ENCODE measurements around the gene FBLN1. TPM values are rescaled to one million over a fixed set of nuclear protein-coding genes. Genes with fewer than 3 reads are reported as not detected.

Gene FBLN1
- polyA plus RNA-seq, 1 donor from 2014 or later, result 3.4 TPM

DNA sequence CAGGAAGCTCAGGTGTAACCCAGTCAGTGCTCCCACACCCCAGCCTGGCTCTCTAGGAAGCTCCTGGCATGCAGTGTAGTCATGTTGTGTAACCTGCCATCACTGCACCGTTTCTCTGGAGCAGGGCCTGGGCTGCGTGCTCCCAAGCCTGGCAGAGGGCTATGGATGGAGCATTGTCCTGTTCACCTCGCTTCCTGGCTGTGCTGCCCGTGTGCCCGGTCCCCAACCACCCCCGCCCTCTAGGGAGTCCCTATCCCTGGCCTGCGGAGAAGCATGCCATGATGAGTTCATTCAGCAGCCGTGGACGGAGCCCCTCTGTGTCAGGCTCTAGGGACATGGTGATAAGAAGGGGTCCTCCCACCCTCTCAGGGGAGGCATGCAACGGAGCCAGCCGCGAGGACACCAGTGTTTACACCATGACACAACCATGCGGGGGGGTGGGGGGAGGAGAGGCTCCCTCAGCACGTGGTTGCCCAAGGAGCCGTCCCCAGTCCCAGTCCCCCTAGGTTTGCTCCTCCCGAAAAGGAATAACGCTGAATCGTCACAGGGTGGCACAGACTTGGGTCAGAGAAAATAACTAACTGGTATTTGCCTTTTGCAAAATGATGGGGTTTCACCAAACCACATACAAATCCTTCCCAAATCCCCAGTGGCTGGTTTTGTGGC lies 73.1 kb downstream of the FBLN1 start:
- no peak for TF ChIP-seq SMC3 (conservative IDR thresholded peaks at IDR 0.05; ENCODE audit: poor library complexity)
- no peaks in the 10 kb centered on the region for H3K36me3 ChIP-seq (ENCODE audit: insufficient read depth, low read length)

DNA sequence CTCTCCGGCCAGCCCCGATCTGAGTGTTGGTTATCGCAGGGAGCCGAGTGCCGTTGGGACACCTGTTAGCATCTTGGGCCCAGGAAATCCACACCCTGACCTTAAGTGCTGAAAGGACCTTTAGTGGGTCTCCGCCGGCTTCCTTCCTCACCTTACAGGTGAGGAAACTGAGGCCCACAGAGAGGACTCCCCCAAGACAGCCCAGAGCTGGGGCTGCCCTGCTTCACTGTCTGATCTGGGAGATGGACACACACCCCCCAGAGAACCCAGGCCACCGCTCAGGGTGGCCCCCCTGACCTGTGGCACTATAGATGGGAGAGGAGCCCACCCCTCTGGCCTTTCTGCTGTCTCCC lies 73.6 kb downstream of the FBLN1 start:
- no peak overlapping the region for H3K9ac ChIP-seq (ENCODE audit: low read length)
- H3F3A ChIP-seq (ENCODE audit: insufficient read depth, low read length, poor library complexity, severe bottlenecking), result no peaks in the 10 kb centered on the region
- H3K27ac ChIP-seq (ENCODE audit: low read length), result no peak overlapping the region
- H3K79me2 ChIP-seq (replicated peaks; ENCODE audit: insufficient read depth, low read length), result no peaks in the 10 kb centered on the region
- H4K20me1 ChIP-seq (ENCODE audit: insufficient read depth), result no peaks in the 10 kb centered on the region
- TF ChIP-seq, protein P1, sequence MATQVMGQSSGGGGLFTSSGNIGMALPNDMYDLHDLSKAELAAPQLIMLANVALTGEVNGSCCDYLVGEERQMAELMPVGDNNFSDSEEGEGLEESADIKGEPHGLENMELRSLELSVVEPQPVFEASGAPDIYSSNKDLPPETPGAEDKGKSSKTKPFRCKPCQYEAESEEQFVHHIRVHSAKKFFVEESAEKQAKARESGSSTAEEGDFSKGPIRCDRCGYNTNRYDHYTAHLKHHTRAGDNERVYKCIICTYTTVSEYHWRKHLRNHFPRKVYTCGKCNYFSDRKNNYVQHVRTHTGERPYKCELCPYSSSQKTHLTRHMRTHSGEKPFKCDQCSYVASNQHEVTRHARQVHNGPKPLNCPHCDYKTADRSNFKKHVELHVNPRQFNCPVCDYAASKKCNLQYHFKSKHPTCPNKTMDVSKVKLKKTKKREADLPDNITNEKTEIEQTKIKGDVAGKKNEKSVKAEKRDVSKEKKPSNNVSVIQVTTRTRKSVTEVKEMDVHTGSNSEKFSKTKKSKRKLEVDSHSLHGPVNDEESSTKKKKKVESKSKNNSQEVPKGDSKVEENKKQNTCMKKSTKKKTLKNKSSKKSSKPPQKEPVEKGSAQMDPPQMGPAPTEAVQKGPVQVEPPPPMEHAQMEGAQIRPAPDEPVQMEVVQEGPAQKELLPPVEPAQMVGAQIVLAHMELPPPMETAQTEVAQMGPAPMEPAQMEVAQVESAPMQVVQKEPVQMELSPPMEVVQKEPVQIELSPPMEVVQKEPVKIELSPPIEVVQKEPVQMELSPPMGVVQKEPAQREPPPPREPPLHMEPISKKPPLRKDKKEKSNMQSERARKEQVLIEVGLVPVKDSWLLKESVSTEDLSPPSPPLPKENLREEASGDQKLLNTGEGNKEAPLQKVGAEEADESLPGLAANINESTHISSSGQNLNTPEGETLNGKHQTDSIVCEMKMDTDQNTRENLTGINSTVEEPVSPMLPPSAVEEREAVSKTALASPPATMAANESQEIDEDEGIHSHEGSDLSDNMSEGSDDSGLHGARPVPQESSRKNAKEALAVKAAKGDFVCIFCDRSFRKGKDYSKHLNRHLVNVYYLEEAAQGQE (IDR thresholded peaks at IDR 0.05; ENCODE audit: borderline replicate concordance), result no peak
- TF ChIP-seq, protein P2, sequence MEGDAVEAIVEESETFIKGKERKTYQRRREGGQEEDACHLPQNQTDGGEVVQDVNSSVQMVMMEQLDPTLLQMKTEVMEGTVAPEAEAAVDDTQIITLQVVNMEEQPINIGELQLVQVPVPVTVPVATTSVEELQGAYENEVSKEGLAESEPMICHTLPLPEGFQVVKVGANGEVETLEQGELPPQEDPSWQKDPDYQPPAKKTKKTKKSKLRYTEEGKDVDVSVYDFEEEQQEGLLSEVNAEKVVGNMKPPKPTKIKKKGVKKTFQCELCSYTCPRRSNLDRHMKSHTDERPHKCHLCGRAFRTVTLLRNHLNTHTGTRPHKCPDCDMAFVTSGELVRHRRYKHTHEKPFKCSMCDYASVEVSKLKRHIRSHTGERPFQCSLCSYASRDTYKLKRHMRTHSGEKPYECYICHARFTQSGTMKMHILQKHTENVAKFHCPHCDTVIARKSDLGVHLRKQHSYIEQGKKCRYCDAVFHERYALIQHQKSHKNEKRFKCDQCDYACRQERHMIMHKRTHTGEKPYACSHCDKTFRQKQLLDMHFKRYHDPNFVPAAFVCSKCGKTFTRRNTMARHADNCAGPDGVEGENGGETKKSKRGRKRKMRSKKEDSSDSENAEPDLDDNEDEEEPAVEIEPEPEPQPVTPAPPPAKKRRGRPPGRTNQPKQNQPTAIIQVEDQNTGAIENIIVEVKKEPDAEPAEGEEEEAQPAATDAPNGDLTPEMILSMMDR (IDR thresholded peaks at IDR 0.05; ENCODE audit: poor library complexity, severe bottlenecking), result no peak
- TF ChIP-seq MXI1 (conservative IDR thresholded peaks at IDR 0.05; ENCODE audit: poor library complexity, severe bottlenecking) (no peak), EZH2 (IDR thresholded peaks at IDR 0.05; ENCODE audit: borderline replicate concordance, insufficient read depth, low read length, poor library complexity, severe bottlenecking) (no peak)
- no peaks in the 10 kb centered on the region for H3K9me3 ChIP-seq (ENCODE audit: low read length)
- H3K27me3 ChIP-seq (ENCODE audit: insufficient read depth, low read depth, low read length), result no peaks in the 10 kb centered on the region
- H3K4me2 ChIP-seq (ENCODE audit: low read length), result no peak overlapping the region
- no peaks in the 10 kb centered on the region for H3K36me3 ChIP-seq (ENCODE audit: insufficient read depth, low read length)
- H2AFZ ChIP-seq (ENCODE audit: low read depth, low read length), result no peak overlapping the region
- H3K9me2 ChIP-seq (ENCODE audit: insufficient read depth, low read length), result no peaks in the 10 kb centered on the region
- H3K4me3 ChIP-seq (ENCODE audit: low read length), result no peak overlapping the region

More for the DNA sequence above, 73.1 kb downstream of the FBLN1 start:
- Histone ChIP-seq H3K27me3 (ENCODE audit: insufficient read depth, low read depth, low read length) (no peaks in the 10 kb centered on the region), H4K20me1 (ENCODE audit: insufficient read depth) (no peaks in the 10 kb centered on the region), H3K9me3 (ENCODE audit: low read length) (no peaks in the 10 kb centered on the region), H3K27ac (ENCODE audit: low read length) (no peak overlapping the region), H3K4me3 (ENCODE audit: low read length) (no peak overlapping the region), H2AFZ (ENCODE audit: low read depth, low read length) (no peak overlapping the region), H3K9me2 (ENCODE audit: insufficient read depth, low read length) (no peaks in the 10 kb centered on the region), H3K9ac (ENCODE audit: low read length) (no peak overlapping the region), H3F3A (ENCODE audit: insufficient read depth, low read length, poor library complexity, severe bottlenecking) (no peaks in the 10 kb centered on the region), H3K79me2 (replicated peaks; ENCODE audit: insufficient read depth, low read length) (no peaks in the 10 kb centered on the region), H3K4me2 (ENCODE audit: low read length) (no peak overlapping the region)

DNA sequence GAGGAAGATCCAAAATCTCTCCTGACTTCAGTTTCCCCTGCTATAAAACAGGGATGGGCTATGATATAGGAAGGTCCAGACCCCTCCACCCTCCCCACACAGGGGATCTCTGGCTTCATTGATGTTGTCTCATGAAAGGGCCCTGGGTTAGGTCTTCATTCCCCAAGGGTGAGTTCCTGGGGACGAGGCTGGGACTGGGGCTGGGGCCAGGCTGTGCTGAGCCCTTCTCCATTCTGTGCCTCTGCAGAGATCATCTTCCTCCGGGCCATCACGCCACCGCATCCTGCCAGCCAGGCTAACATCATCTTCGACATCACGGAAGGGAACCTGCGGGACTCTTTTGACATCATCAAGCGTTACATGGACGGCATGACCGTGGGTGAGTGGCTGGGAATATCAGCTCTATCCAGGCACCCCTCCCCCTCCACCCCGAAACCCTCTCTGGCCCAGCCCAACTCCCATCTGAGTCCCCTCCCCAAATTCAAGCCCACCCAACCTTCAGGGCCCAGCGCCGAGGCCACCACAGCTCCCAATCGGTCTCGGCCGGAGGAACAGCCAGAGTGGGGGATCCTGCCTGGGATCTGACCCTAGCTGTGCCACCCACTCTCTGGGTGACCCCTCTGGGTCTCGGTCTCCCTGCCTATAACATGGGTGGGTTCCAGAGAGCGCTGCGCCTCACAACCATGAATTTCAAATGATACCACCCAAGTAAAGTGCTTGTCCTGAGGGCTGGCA lies 74.2 kb downstream of the FBLN1 start:
- H3K27ac ChIP-seq (ENCODE audit: low read length), result no peak overlapping the region
- no peak overlapping the region for H3K4me2 ChIP-seq (ENCODE audit: low read length)
- no peaks in the 10 kb centered on the region for H3K27me3 ChIP-seq (ENCODE audit: insufficient read depth, low read depth, low read length)
- no peaks in the 10 kb centered on the region for H4K20me1 ChIP-seq (ENCODE audit: insufficient read depth)
- H3F3A ChIP-seq (ENCODE audit: insufficient read depth, low read length, poor library complexity, severe bottlenecking), result no peaks in the 10 kb centered on the region
- no peaks in the 10 kb centered on the region for H3K9me3 ChIP-seq (ENCODE audit: low read length)
- no peak overlapping the region for H3K4me3 ChIP-seq (ENCODE audit: low read length)
- H3K9ac ChIP-seq (ENCODE audit: low read length), result no peak overlapping the region
- no peak for TF ChIP-seq MXI1 (conservative IDR thresholded peaks at IDR 0.05; ENCODE audit: poor library complexity, severe bottlenecking)
- TF ChIP-seq TAF1 (IDR thresholded peaks at IDR 0.05; ENCODE audit: low read depth), result no peak
- no peak for TF ChIP-seq EZH2 (IDR thresholded peaks at IDR 0.05; ENCODE audit: borderline replicate concordance, insufficient read depth, low read length, poor library complexity, severe bottlenecking)
- TF ChIP-seq SMC3 (conservative IDR thresholded peaks at IDR 0.05; ENCODE audit: poor library complexity), result no peak
- no peak for TF ChIP-seq RAD21 (conservative IDR thresholded peaks at IDR 0.05)
- TF ChIP-seq EP300 (conservative IDR thresholded peaks at IDR 0.05; ENCODE audit: poor library complexity, severe bottlenecking), result no peak
- TF ChIP-seq, protein P1 (IDR thresholded peaks at IDR 0.05; ENCODE audit: borderline replicate concordance), result no peak
- no peak for TF ChIP-seq POLR2AphosphoS5 (IDR thresholded peaks at IDR 0.05)
- TF ChIP-seq, protein P2 (IDR thresholded peaks at IDR 0.05; ENCODE audit: poor library complexity, severe bottlenecking), result no peak
- no peaks in the 10 kb centered on the region for H3K79me2 ChIP-seq (replicated peaks; ENCODE audit: insufficient read depth, low read length)
- no peaks in the 10 kb centered on the region for H3K36me3 ChIP-seq (ENCODE audit: insufficient read depth, low read length)
- no peak overlapping the region for H2AFZ ChIP-seq (ENCODE audit: low read depth, low read length)
- no peaks in the 10 kb centered on the region for H3K9me2 ChIP-seq (ENCODE audit: insufficient read depth, low read length)

Measured in neural cell (in vitro differentiated cells).